GM21737 (cell line): ENCODE results near the gene THAP2.
"Not testable (repeated sequence)": the region's sequence is repeated elsewhere in the genome, so short reads cannot be mapped to it uniquely, and the experiment has no call there.

Source experiments
- ATAC-seq: cut with Tn5 transposase; IDR thresholded peaks from one replicate; pipeline ENCODE4 v1.9.1; 2021; ENCODE audit warnings: mild to moderate bottlenecking, moderate library complexity; ENCODE audit not compliant: unreplicated experiment

The THAP2 gene

DNA sequence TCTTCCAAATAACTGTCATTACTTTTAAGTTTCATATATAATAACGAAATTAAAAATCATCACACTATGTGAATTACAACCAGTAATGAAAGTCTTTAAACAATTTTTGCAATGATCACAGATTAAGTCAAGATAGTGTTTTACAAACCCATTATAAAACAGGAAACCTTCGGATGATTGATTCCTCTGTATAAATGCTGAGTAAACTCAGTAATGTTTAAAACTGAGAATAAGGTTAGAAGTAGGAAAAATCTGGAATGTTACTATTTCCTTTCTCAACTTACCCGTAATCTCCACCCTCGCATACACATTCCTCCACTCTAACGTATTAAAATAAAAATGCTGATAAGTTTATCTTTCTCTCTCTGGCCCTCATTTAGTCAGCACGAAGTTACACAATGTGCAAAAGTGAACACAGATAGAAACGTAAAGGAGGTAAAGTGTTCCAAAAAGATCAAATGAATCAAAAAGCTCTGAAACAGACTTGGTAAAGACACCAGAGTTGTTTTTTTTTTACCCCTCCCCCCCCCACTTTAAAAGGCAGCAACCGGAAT lies 2.0 kb upstream of the THAP2 start:
- no peak for ATAC-seq

DNA sequence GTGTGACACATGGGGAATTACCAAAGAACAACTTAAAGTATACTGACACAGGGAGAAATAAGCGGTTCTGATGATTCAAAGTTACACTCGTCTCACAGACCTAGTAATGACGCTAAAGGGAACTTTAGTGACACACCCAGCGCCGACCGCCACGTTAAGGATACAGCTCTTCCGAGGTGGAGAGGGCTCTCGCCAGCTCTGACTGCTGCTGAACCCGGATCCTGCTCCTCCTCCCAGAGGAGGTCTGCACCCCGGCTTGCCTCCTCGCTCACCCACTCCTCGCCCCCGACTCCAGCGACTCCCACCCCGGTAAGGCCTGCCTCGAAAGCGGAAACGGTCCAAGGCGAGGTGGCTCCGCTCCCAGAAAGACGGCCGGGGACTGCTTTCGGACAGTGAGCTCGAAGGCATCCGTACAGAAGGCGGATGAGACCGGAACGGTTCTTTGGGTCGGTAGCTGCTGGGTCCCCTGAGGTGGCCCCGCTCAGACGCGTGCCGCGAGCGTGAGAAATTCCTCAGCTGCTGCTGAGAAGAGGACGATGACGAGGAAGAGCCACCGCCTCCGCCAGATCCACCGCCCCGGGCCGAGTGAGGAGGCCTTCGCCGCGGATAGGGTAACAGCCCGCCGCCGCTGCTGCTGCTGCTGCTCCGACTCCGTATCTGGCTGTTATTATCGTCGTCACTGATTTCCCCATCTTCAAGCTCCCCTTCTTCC lies 1.1 kb upstream of the THAP2 start:
- ATAC-seq: peak; percentile 21

DNA sequence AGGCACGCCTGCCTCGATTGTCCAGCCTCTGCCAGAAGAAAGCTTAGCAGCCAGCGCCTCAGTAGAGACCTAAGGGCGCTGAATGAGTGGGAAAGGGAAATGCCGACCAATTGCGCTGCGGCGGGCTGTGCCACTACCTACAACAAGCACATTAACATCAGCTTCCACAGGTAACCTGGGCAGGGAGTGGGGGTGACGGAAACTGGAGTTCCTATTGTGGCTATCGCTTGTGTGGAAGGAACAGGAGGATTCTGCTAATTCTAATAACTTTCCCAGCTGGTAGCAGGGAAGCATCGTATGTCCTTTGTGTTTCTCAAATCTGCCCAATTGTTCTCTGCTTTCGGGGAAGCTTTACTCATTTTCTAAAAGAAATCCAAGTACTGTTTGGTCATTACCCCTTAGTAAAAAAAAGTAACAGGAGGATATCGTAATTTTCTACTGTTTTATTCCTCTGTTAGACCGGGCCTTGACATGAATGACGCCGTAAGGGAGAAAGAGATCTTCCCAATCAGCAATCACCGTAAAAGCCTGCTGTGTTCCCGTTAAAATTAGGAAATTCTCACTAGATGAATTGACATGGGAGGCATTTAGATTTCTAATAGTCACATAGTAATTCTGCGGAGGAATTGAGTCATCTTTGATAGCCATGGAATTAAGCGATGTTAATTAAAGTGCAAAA lies 449 bp downstream of the THAP2 start:
- peak; percentile 16 for ATAC-seq

DNA sequence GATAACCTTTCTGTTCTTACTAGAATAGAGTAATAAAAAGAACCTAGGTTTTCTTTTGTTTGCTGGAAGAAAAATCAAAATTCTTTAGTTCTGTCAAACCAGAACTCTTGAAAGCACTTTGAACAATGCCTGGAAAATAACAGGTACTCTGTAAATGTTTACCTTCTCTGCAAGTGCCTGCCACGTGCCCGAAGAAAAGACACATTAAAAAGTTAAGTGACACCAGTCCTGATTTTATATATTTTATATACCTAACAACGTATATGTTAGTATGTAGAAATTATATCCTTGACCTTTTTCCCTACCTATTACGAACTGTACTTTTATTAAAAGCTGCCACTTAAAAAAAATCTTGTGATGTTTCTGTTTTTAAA lies 976 bp downstream of the THAP2 start:
- ATAC-seq: no peak

DNA sequence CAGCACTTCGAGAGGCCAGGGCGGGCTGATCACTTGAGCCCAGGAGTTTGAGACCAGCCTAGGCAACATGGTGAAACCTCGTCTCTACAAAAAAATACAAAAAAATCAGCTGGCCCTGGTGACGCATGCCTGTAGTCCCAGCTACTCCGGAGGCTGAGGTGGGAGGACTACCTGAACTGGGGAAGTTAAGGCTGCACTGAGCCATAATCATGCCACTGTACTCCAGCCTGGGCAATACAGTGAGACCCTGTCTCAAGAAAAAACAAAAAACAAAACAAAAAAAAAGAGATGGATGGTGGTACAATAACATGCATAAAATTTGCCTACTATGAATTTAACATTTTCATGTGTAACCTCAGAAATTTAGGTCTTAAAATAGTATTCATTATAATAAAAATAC lies 2.2 kb downstream of the THAP2 start:
- ATAC-seq: no peak

DNA sequence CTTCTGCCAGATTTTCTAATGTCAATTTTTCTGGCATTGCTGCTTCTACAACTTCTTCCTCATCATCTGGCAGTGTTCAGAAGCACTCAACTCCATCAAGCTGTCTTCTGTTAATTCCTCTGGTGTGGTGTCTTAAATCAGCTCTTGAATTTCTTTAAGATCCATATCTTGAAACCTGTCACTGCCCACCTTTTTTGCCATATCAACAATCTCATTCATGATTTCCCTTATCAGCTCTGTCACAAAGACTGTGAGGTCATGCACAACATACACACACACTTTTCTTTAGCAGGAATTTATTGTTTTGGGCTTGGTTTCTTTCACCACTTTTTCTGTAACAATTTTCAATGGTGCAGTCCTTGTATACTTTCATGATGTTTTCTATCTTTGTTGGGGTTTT lies 7.2 kb downstream of the THAP2 start:
- ATAC-seq: no peak

DNA sequence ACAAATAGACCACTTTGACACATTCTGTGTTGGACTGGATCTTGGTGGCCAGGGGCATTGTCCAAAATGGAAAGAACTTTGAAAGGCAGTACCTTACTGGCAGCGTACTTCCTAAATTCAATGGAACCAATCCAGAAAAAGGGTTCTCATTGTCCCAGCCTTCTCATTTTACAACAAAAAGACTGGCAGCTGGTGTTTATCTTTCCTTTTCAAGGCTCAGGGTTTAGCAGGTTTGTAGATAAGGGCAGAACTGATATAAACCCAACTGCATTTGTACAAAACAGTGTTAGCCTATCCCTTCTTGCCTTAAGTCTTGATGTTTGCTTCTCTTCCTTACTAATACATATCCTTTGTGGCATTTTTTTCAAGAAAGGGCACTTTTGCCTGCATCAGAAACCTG lies 7.7 kb downstream of the THAP2 start:
- ATAC-seq: no peak

DNA sequence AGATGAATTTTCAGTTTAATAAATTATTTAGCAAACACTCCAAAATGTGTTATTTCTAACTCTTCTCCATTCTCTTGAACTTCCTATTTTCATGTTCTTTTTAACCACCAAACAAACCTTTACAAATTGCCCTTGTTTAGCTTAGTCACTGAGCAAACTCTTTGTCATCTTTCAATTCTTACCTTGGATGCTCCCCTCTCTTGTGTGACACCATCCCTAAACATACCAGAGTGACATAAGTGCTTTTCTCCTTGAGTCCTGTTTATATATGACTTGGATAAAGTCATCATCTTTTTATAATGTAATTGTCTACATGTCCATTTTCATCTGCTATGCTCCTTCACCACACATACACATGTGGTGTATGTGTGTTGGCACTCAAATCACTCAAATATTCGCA lies 18.4 kb downstream of the THAP2 start:
- no peak for ATAC-seq

DNA sequence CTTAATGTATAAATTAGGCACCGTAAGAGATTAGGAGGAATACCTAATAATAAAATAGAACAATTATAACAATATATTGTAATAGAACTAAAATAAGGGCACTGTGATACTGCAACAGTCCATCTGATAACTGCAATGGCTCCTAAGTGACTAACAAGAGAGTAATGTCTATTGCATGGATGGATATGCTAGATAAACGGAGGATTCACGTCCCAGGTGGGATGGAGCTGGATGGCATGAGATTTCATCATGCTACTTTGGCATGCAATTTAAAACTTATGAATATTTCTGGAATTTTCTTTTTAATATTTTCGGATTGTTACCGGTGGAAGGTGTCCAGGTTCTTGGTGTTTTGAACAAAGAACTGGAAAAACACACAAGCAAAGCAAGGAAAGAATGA lies 19.5 kb downstream of the THAP2 start:
- ATAC-seq: no peak

DNA sequence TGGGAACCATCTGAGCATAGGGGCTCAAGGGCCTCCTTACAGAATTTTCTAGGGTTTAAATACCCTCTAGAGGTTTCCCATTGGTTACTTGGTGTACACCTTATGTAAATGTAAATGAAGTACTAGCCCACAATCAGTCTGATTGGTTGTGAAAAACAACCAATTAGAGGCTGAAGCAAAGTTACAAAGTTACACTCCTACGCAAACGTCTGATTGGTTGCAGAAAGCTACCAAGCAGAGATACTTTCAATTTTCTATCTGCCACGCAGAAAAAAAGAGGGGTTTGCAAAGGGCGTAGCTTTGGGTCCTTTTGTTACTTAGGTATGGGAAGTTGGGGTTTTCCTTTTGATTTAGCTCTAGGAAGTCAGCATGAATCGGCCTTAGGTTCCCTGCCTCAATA lies 20.0 kb downstream of the THAP2 start:
- no peak for ATAC-seq

DNA sequence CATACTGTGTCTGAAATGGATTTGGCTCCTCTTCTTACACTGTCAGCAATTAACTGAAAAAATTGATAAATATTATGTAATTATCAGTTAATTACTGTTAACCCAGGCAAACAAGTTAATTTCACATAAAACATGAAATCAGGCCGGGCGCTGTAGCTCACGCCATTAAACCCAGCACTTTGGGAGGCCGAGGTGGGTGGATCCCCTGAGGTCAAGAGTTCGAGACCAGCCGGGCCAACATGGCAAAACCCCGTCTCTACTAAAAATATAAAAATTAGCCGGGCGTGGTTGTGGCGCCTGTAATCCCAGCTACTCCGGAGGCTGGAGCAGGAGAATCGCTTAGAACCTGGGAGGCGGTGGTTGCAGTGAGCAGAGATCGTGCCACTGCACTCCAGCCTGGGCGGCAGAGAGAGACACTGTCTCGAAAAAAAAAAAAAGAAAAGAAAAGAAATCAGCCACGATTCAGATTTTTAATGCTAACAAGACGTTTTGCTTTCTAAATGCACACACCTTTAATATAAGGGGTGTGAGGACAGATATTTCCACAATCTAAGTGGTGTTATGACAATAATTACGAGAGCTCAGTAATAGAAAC lies 21.3 kb downstream of the THAP2 start:
- ATAC-seq: no peak

DNA sequence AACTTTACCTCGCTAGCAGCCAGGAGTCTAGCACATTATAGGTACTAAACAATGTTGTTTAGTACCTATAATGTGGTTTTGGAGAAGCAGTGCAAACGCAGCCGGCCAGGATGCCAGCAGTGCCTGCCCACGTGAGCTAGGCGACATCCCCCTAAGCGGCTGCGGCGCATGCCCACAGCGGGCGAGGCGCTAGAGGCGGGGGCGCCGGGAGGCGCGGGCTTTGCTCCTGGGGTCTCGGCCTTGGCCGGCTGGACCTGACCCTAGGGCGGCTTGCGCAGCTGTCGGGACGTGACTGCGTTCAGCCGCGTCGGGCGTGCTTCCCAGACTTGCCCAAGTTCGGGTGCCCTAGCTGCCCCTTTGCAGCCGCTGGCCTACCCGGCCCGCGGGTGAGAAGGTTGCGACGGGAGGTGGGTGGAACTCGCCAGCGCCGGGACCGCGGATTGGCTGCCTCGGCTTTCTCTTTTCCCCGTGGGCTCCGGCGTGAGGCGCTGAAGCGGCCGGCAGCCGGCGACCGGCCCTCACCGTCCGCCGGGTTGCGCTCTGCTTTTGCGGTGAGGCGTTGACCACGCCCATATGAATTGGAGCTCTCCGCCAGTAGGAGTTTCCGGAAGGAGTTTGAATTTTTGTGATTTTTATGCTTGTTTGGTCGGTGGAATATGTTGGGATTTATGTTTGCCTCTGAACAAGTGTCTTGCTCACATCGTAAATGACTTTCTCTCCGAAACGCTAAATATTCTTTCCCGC lies 22.0 kb downstream of the THAP2 start, which contains the start of gene TMEM19:
TSS of gene TMEM19 (plus strand) at position 169 of the 744 bp plus-strand sequence. CDS start 599 bp downstream, outside the sequence.
- ATAC-seq: peak; percentile 88

DNA sequence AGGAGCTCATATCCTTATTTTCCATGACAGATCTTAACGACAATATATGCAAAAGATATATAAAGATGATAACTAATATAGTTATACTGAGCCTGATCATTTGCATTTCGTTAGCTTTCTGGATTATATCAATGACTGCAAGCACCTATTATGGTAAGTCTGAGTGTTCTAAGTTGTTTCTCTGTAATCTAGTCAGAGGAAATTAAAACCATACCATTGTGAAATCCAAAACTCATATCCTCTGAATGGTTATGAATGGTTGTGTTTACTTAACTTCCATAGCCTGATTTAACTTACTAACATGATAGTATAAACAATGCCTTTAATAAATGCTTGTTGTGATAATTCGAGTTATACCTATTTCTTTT lies 22.5 kb downstream of the THAP2 start:
- ATAC-seq: no peak

DNA sequence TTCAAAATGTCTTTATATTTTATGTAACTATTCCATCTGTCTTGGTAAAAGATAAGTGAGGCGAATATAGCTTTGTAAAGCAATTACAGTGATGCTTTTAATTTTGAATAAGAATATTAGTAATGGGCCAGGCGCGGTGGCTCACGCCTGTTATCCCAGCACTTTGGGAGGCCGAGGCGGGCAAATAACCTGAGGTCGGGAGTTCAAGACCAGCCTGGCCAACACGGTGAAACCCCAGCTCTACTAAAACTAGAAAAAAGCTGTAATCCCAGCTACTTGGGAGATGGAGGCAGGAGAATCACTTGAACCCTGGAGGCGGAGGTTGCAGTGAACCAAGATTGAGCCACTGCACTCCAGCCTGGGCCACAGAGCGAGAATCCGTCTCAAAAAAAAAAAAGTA lies 23.1 kb downstream of the THAP2 start:
- not testable (repeated sequence) for ATAC-seq

DNA sequence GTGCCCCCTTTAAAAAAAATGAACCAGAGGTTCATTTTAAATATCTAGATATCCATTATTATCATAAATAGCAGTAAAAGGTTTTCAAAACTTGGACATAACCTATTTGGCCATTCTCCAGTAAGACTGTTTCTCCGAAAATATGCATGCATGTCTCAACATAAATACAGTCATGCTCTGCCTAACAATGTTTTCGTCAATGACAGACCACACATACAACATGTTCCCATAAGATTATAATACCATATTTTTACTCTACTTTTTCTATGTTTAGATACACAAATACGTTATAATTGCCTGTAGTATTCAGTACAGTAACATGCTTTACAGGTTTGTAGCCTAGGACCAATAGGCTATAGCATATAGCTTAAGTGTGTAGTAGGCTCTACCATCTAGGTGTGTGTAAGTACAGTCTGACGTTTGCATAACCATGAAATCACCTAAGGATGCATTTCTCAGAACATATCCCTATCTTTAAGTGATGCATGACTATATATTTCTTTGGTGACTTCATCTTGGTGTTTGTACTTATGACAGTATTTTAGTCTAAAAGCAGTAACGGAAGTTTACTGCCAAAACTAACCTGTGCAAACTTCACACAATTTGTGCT lies 25.0 kb downstream of the THAP2 start:
- ATAC-seq: no peak

DNA sequence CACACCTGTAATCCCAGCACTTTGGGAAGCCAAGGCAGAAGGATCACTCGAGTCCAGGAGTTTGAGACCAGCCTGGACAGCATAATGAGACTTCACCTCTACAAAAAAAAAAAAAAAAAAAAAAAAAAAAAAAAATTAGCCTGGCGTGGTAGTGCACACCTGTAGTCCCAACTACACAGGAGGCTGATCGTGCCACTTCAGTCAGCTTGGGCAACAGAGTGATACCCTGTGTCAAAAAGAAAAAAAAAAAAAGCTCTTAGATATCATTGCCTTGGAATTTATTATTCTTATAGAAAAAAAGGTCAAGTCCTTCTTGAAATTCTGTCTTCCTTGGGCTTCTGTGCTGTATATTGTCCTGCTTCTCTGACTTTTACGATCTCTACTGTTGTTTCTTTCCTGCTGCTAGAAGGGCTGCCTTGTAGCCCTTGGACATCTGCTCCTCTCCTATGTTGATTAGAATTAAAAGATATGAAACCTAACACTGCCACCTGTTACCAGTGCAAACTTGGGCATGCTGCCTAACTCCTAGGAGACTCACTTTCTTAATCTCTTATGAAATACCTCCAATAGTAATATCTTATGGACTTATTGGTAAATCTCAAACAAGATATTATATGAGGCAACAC lies 27.5 kb downstream of the THAP2 start:
- ATAC-seq: no peak

DNA sequence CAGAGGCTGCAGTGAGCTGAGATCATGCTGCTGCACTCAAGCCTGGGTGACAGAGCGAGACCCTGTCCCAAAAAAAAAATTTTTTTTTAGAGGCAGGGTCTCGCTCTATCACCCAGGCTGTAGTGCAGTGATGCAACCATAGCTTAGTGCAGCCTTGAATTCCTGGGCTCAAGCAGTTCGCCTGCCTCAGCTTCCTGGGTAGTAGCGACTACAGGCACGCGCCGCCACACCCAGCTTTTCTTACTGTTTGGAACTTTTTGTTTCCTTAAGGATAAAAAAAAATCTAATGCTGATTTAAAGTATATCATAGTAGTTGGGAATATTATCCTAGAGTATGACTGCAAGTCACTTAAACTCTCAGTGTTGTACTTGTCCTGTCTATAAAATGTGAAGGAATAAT lies 29.0 kb downstream of the THAP2 start:
- no peak for ATAC-seq

DNA sequence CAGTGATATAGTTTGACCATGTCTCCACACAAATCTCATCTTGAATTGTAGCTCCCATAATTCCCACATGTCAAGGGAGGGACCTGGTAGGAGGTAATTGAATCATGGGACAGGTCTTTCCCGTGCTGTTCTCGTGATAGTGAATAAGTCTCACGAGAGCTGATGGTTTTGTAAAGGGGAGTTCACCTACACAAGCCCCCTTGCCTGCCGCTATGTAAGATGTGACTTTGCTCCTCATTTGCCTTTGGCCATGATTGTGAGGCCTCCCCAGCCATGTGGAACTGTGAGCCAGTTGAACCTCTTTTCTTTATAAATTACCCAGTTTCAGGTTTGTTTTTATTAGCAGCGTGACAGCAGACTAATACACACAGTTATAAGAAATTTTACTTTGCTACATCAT lies 29.6 kb downstream of the THAP2 start:
- ATAC-seq: not testable (repeated sequence)

DNA sequence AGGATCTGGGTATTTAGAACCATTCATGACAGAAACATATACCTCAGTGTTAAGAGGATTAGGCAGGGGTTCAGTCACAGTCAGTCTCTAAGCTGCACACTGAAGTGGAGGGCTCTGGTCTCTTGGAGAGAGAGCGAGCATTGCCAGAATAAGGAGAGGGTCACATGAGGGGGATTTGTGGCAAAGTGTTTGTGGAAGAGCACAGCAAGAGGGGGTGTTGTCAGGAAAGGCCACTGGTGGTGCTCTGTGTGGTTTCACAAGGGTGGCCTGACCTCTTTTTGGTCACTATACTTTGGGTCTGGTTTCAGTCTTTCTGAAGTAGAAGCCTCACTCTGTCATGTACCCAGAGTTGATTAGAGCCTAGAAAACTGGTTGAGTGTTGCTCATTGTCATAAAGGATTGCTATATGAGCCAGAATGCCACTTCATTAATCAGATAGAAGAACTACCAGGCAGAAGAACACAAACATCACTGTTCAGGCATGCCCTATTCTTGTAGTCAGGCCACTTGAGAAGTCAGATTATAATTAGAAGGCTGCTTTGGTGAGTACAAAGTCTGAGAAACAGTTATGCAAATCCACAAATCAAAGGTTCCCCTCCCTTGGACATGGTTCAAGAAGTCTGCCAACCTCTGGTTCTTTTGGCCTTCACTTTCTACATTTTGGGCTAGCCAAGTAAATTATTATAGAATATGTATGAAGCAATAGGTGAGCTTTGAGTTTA lies 30.2 kb downstream of the THAP2 start:
- ATAC-seq: peak; percentile 83

DNA sequence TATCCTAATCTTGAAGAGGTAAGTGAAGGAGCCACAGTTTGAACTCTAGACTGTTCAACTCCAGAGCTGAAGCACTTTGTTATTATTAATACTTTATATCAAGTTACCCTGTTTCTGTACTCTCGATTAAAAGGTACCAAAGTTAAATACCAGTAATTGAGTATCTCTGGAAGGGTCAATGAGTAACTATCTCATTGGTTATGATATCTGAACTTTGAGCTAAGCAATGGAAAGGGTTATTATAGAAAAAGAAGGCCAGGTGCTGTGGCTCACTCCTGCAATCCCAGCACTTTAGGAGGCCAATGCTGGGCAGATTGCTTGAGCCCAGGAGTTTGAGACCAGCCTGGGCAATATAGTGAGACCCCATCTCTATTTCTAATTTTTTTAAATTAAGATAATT lies 31.7 kb downstream of the THAP2 start:
- ATAC-seq: no peak
